ENCODE data around the gene GGT1.
"Not testable (repeated sequence)": the region's sequence is repeated elsewhere in the genome, so short reads cannot be mapped to it uniquely, and the experiment has no call there.

Gene GGT1

GRCh38 chr22:24644409-24644808, 41.4 kb downstream of the GGT1 start:
- not testable (repeated sequence) for DNase-seq

GRCh38 chr22:24645408-24646399, 42.7 kb downstream of the GGT1 start:
- not testable (repeated sequence) for DNase-seq

- DNase-seq: not testable (repeated sequence)
Measured at GRCh38 chr22:24646756-24647155, 43.8 kb downstream of the GGT1 start.

GRCh38 chr22:24649371-24649770, 46.4 kb downstream of the GGT1 start:
- DNase-seq: not testable (repeated sequence)

GRCh38 chr22:24650884-24651283, 47.9 kb downstream of the GGT1 start:
- DNase-seq: not testable (repeated sequence)

GRCh38 chr22:24665395-24665794, 62.4 kb downstream of the GGT1 start:
- not testable (repeated sequence) for DNase-seq

GRCh38 chr22:24667904-24668303, 64.9 kb downstream of the GGT1 start:
- DNase-seq: not testable (repeated sequence)

GRCh38 chr22:24672532-24672931, 69.5 kb downstream of the GGT1 start:
- DNase-seq: not testable (repeated sequence)
